Measurements from ENCODE around the gene TRIP11.

GRCh38 chr14:92040431-92041051 lies 682 bp upstream of the TRIP11 start:
- TF ChIP-seq, protein P1, sequence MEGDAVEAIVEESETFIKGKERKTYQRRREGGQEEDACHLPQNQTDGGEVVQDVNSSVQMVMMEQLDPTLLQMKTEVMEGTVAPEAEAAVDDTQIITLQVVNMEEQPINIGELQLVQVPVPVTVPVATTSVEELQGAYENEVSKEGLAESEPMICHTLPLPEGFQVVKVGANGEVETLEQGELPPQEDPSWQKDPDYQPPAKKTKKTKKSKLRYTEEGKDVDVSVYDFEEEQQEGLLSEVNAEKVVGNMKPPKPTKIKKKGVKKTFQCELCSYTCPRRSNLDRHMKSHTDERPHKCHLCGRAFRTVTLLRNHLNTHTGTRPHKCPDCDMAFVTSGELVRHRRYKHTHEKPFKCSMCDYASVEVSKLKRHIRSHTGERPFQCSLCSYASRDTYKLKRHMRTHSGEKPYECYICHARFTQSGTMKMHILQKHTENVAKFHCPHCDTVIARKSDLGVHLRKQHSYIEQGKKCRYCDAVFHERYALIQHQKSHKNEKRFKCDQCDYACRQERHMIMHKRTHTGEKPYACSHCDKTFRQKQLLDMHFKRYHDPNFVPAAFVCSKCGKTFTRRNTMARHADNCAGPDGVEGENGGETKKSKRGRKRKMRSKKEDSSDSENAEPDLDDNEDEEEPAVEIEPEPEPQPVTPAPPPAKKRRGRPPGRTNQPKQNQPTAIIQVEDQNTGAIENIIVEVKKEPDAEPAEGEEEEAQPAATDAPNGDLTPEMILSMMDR (IDR thresholded peaks at IDR 0.05) = no peak
- TF ChIP-seq POLR2A (IDR thresholded peaks at IDR 0.05) = peak in 1 of 4 donors; percentile 12

Data from esophagus squamous epithelium (tissue), 4 donors.